Measurements from ENCODE around the gene NUP210.
"Not testable (repeated sequence)": the region's sequence is repeated elsewhere in the genome, so short reads cannot be mapped to it uniquely, and the experiment has no call there.

NUP210 gene

GRCh38 chr3:13420045-13420830 is at the start of gene NUP210:
Gene NUP210 (minus strand): TSS chr3:13420322. CDS start chr3:13420226, 96 bp downstream.
- DNase-seq (ENCODE audit: low read depth in 2 of 3, low spot score in 1 of 3) = peak; percentile 25 to 76 (median 43)

GRCh38 chr3:13466781-13467180 is 46.7 kb upstream of the NUP210 start:
- DNase-seq (ENCODE audit: low read depth in 2 of 3, low spot score in 1 of 3) = no peak

GRCh38 chr3:13465236-13465873 is 45.2 kb upstream of the NUP210 start:
- DNase-seq (ENCODE audit: low read depth in 2 of 3, low spot score in 1 of 3) = no peak

GRCh38 chr3:13463618-13464400 is 43.7 kb upstream of the NUP210 start:
- DNase-seq (ENCODE audit: low read depth in 2 of 3, low spot score in 1 of 3) = no peak

GRCh38 chr3:13462822-13463221 is 42.7 kb upstream of the NUP210 start:
- DNase-seq (ENCODE audit: low read depth in 2 of 3, low spot score in 1 of 3) = no peak

GRCh38 chr3:13462125-13462629 is 42.1 kb upstream of the NUP210 start:
- no peak for DNase-seq (ENCODE audit: low read depth in 2 of 3, low spot score in 1 of 3)

GRCh38 chr3:13461169-13462124 is 41.3 kb upstream of the NUP210 start:
- peak; percentile 67 to 73 (median 72) for DNase-seq (ENCODE audit: low read depth in 2 of 3, low spot score in 1 of 3)

- DNase-seq (ENCODE audit: low read depth in 2 of 3, low spot score in 1 of 3) = no peak
Observed at GRCh38 chr3:13460341-13460736, 40.2 kb upstream of the NUP210 start.

- DNase-seq (ENCODE audit: low read depth in 2 of 3, low spot score in 1 of 3) = no peak
Observed at GRCh38 chr3:13459605-13460340, 39.7 kb upstream of the NUP210 start.

GRCh38 chr3:13457593-13457992 is 37.5 kb upstream of the NUP210 start:
- no peak for DNase-seq (ENCODE audit: low read depth in 2 of 3, low spot score in 1 of 3)

- no peak for DNase-seq (ENCODE audit: low read depth in 2 of 3, low spot score in 1 of 3)
Observed at GRCh38 chr3:13455644-13456043, 35.5 kb upstream of the NUP210 start.

GRCh38 chr3:13452490-13453335 is 32.6 kb upstream of the NUP210 start:
- peak in 2 of 3 donors; percentile 8 to 53 for DNase-seq (ENCODE audit: low read depth in 2 of 3, low spot score in 1 of 3)

GRCh38 chr3:13451301-13451673 is 31.2 kb upstream of the NUP210 start:
- DNase-seq (ENCODE audit: low read depth in 2 of 3, low spot score in 1 of 3) = peak; percentile 15 to 30 (median 17)

GRCh38 chr3:13442882-13443281 is 22.8 kb upstream of the NUP210 start:
- not testable (repeated sequence) for DNase-seq (ENCODE audit: low read depth in 2 of 3, low spot score in 1 of 3)

- no peak for DNase-seq (ENCODE audit: low read depth in 2 of 3, low spot score in 1 of 3)
Observed at GRCh38 chr3:13440204-13440817, 20.2 kb upstream of the NUP210 start.

- not testable (repeated sequence) for DNase-seq (ENCODE audit: low read depth in 2 of 3, low spot score in 1 of 3)
Observed at GRCh38 chr3:13436213-13436612, 16.1 kb upstream of the NUP210 start.

GRCh38 chr3:13433912-13434311 is 13.8 kb upstream of the NUP210 start:
- no peak for DNase-seq (ENCODE audit: low read depth in 2 of 3, low spot score in 1 of 3)

- no peak for DNase-seq (ENCODE audit: low read depth in 2 of 3, low spot score in 1 of 3)
Observed at GRCh38 chr3:13432093-13432492, 12.0 kb upstream of the NUP210 start.
